GM10248 (cell line): ENCODE data around the gene SAMD4B.
"Not testable (repeated sequence)": the region's sequence is repeated elsewhere in the genome, so short reads cannot be mapped to it uniquely, and the experiment has no call there.

Source experiments
- CTCF ChIA-PET: fragments of 300-600 bp; sonication (Branson Sonifier 250); formaldehyde crosslinking; extraction: SDS; loops from one replicate; lab custom pipeline; 2021; ENCODE audit warnings: antibody characterized with exemption; lab: Yijun Ruan, JAX
- POLR2A ChIA-PET: fragments of 350-650 bp; sonication (Branson Sonifier 250); formaldehyde crosslinking; extraction: SDS; loops from one replicate; lab custom pipeline; 2020; ENCODE audit warnings: antibody characterized with exemption; lab: Yijun Ruan, JAX
- DNase-seq: peaks from one replicate; pipeline ENCODE4 v3.0.0; 2012; ENCODE audit errors: extremely low spot score
- CTCF ChIP-seq: IDR thresholded peaks from 2 replicates; pipeline ENCODE4 v1.5.1; 2012; ENCODE audit warnings: mild to moderate bottlenecking, low read depth; ENCODE audit errors: extremely low read depth, missing control alignments, control extremely low read depth

Gene SAMD4B

GRCh38 chr19:39372941-39373340 is 30.7 kb downstream of the SAMD4B start:
- CTCF ChIA-PET = interaction anchor here (1.1 kb wide), 1 partner anchor 12 kb away, joined by 3 read pairs; no protein-coding TSS in a partner anchor
- TF ChIP-seq CTCF = no peak
- no peak for DNase-seq
- POLR2A ChIA-PET = no interaction called here

GRCh38 chr19:39375929-39376328 is 33.7 kb downstream of the SAMD4B start:
- TF ChIP-seq CTCF = no peak
- ChIA-PET POLR2A (interaction anchor here (1.4 kb wide), 1 partner anchor 10 kb away, joined by 3 read pairs; no protein-coding TSS in a partner anchor), CTCF (interaction anchor here (1.0 to 1.3 kb wide), 4 partner anchors 9 to 25 kb away, joined by 3 to 5 read pairs (median 4); no protein-coding TSS in a partner anchor)
- DNase-seq = no peak

GRCh38 chr19:39377373-39378362 is 35.4 kb downstream of the SAMD4B start:
- ChIA-PET POLR2A (no interaction called here), CTCF (interaction anchor here (3.0 kb wide), 1 partner anchor 9 kb away, joined by 9 read pairs; no protein-coding TSS in a partner anchor)
- DNase-seq = no peak
- TF ChIP-seq CTCF = no peak

- POLR2A ChIA-PET, DNase-seq: not testable (repeated sequence)
- CTCF ChIA-PET = interaction anchor here (0.6 to 3.0 kb wide), 3 partner anchors 11 to 28 kb away, joined by 3 to 9 read pairs (median 3); no protein-coding TSS in a partner anchor
These were observed 37.1 kb downstream of the SAMD4B start for GRCh38 chr19:39379366-39379765.

GRCh38 chr19:39379865-39380396 is 37.7 kb downstream of the SAMD4B start:
- no peak for DNase-seq
- TF ChIP-seq CTCF = no peak
- ChIA-PET CTCF (interaction anchor here (1.3 to 3.0 kb wide), 2 partner anchors 12 to 18 kb away, joined by 3 to 9 read pairs; no protein-coding TSS in a partner anchor), POLR2A (interaction anchor here (0.6 kb wide), 1 partner anchor 10 kb away, joined by 3 read pairs; no protein-coding TSS in a partner anchor)

- CTCF ChIA-PET = interaction anchor here (1.3 kb wide), 1 partner anchor 22 kb away, joined by 3 read pairs; no protein-coding TSS in a partner anchor
- DNase-seq = no peak
- POLR2A ChIA-PET = interaction anchor here (0.6 kb wide), 1 partner anchor 11 kb away, joined by 3 read pairs; no protein-coding TSS in a partner anchor
- no peak for TF ChIP-seq CTCF
These were observed 38.6 kb downstream of the SAMD4B start for GRCh38 chr19:39380521-39381502.
